NCI-H1436 (cell line): ENCODE results near the gene FKBP15.

ENCODE experiments used
- DNase-seq: peaks from one replicate; lab custom pipeline; 2025; lab: John Stamatoyannopoulos, UW

The FKBP15 gene

DNA sequence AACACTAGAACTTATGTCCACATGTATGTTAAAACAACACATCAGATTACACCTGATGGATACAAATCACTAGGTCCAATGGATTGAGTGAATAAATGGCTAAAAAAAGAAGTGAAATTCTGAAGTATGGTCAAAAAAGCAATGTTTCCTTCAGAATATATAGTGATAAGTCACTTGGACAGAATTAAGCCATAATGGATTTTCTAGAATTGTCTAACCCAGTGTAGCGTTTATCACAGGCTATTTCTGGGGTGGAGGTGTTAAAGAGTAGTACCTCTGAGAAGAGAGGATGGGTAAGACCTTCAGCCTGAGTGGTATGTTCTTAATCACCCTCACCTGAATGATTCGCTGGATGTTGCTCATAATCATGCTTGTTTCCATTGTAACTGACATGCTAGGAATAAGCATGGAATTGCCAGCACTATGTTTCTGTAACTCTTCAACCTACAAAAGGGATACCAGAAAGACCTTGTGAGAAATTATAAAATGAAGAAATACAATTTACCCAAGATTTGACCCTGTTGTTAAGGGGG is 37.1 kb downstream of the FKBP15 start:
- DNase-seq: no peak

DNA sequence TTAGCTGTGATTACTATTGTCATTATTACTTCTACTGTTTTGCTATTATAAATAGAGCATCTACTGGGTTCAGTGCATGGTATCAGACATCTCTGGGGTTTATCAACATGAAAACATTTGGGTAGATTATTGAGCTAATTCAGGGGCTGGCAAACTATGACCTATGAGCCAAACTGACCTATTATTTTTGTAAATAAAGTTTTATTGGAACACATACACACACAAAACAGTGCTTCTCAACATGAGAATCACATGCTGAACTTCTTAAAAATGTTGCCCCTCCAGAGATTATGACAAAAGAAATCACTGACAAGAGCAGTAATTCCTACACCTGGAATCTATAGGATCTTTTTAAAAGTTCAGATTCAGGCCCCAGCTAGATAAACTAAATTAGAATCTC is 39.9 kb downstream of the FKBP15 start:
- no peak for DNase-seq

DNA sequence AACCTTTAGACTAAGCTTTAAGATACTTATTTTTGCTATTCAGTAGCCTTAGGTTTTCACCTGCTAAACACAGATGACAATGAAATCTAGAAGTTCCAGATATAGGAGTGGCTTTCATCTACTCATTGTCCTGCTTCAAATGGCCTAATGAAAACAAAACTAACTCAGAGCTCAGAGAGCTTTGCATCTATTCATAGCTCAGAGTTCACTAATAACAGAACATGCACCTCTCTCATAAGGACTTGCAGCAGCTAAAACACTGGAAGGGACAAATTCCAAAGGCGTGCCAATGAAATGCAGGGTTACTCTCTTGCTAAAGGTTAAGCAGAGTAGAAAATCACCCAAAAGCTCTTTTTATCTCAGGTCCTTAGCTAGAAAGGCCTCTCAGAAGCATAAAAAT is 41.2 kb downstream of the FKBP15 start:
- DNase-seq: no peak

DNA sequence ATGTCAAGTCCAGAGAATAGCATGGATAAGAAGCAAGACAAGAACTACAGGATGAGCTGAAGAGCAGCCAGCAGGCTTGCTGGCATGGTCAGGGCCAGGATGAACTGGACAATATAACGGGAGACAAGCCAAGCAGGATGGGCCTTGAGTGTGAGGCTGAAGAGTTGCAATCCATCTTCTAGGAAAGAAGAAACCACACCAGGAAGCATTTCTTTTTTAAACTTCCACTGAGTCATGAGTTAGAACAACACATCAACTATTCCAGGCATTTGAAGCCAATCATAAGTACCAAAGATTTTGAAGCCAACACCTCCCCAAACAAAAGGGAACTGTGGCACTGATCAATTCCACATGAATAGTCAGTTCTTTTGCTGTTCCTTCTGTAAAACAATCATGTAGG is 43.0 kb downstream of the FKBP15 start:
- DNase-seq: no peak

DNA sequence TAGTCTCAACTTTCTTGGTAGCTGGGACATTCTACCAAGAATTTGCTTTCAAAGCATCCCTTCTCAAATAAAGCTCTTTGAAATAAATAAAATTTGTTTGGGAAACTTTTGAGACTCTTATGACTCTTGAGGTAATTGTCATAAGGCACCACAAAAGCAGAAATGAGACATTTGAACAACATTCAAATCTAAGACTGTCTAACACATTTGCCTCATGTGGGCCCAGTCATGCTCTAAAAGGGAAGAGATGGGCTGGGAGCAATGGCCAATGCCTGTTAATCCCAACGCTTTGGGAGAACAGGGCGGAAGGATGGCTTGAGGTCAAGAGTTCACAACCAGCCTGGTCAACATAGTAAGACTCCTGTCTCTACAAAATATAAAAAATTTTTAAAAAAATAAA is 43.8 kb downstream of the FKBP15 start:
- DNase-seq: no peak

DNA sequence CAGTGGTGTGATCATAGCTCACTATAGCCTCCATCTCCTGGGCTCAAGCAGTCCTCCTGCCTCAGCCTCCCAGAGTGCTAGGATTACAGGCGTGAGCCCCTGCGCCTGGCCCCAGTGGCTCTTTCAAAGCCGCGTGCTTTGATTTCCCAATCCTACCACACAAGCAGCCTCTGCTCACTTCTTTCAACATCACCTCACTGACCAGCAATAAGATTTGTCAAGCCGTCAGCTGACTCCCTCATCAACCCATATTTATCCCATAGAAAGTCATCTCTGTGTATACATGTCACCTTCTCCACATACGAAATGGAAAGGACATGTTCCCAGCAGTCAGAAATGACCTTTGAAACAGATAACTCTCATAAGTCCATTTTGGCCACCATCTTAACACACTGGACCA is 44.3 kb downstream of the FKBP15 start:
- no peak for DNase-seq

DNA sequence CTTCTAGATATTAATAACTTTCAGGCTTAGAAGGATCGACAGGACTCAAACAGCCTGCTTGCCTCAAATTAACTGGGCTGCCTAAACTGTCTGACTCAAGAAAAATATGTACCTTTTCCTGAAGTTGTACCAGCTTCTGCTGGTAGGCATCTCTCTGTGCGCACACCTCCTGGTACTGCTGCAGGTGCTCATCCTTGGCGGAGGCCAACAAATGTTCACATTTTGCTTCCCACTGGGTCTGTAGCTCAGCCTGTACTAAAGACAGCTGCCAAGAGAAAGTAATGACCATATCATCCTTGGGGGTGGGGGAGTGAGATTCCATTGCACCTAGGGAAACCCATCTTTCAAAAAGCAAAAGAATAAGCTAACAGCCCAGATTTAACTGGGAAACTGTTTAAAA is 47.7 kb downstream of the FKBP15 start:
- no peak for DNase-seq

DNA sequence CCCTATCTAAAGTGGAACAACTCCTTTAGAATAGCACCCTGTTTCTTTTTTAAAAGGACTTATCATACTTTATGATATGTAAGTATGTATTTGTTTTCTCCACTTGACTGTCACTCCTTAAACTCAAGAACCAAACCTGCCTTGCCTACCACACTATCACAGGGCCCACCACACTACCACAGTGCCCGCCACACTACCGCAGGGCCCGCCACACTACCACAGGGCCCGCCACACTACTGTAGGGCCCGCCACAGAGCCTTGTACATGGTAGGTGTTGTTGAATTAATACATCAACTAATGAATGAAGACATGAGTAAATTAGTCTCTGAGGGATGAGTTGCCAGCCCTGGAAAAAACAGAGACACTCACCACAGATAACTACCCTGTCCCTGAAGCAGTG is 52.3 kb downstream of the FKBP15 start:
- DNase-seq: no peak

DNA sequence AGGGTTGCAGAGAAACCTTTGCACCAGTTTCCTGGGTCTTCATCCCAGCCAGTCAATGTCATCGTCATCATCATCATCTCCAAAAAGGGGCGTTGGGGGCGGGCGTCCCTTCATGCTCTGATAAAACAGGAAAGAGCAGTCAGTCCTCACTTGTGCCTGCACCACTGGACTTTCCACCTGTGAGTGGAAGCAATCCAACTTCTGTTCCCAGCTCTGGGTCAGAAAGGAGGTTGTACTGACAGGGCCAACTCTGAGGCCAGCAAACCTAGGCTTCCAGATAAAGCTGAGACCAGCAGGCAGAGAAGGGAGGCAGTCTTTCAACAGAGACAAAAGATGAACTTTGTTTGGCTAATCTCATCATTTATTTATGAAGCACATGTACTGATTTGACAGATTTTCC is 55.0 kb downstream of the FKBP15 start:
- no peak for DNase-seq

DNA sequence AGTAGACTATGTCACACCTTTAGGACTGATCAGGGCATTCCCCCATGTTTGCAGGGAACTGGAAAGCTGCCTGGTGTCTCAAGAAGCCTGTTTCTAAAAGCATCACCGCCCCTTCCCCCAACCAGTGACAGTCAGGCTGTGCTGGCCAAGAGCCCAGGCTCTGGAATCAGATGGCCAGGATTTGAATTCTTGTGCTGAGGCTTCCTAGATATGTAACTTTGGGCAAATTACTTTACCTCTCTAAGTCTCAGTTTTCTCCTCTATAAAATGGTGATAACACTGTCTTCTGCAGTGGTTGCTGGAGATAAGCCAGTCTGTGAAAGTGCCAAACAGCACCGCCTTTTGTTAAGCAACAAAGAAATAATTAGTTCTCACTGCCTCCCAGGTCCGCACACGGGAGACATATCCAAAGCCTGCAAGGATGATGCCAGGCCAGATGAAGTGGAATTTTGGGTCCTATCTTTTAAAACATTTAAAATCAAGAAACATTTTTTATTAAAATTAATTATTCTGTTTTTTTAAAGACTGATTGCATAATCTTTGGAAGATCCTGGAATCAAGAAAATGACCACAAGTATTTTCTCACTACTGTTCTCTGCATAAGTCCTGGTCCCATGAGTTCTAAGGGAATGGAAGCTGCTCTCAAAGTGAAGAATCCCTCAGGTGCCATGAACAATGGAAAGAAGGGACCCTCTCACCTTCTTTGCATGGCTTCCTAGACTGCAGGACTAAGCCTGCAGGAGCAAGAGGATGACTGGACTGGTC is 56.4 kb downstream of the FKBP15 start:
- DNase-seq: no peak

DNA sequence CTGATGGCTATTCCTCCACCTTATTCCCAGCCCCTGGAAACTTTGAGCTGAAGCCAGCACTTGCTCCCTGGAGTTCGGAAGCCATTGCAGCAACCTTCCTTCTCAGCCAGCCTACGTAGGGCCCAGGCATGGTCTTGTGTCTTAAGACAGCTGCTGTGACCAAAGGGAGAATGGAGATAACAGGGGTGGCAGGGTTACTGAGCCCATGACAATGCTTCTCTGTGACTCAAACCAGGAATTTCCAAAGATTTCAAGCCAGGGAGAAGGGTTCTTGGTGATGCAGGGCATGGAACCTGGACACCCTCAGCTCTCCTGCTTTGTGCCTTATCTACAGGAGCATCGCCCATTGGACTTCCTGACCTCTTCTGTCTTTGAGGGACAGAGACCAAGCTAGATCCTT is 58.1 kb downstream of the FKBP15 start:
- no peak for DNase-seq

DNA sequence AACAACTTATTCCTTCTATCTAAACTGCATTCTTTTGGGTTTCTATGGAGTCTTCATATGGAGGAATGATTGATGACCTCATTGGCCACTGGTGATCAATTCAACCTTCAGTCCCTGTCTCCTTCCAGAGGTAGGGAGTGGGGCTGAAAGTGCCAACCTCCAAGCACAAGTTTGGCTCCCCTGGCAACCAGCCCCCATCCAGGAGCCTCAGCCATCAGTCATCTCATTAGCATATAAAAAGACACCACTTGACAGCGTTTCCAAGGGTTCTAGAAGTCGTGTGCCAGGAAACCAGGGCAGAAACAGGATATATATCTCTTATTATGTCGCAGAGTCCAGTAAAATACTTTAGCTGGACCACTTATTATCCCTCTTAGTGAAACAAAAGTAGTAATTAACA is 60.5 kb downstream of the FKBP15 start:
- no peak for DNase-seq

DNA sequence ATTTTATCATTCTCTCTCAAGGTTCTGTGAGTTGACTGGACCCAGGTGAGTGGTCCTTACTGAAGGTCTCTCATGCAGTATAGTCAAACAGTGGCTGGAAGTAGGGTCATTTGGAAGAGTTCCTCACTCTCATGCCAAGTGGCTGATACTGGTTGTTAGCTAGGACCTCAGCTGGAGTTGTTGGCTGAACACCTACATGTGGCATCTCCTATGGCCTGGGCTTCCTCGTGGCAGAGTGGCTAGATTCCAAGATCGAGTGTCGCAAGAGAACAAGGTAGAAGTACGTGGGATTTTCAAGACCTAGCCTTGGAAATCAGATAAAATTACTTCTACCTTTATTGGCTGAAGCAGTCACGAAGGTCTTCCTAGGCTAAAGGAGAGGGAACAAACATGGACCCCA is 62.6 kb downstream of the FKBP15 start:
- no peak for DNase-seq

DNA sequence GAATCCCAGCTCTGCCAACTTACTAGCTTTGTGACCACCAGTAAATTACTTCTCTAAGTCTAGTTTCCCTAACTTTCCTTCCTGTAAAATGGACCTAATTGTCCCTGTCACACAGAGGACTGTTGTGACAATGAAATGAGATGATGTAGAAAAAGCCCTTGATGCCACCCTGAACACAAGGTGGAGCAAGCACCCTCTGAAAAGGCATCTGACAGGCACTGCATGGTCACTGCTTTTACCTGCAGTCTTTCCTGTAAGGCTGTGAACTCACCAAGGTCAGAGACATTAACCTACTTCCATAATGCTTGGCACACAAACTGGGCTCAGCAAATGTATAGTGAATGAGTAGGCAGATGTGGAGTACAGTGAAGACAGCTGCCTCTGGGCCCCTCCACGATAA is 64.2 kb downstream of the FKBP15 start:
- DNase-seq: no peak

DNA sequence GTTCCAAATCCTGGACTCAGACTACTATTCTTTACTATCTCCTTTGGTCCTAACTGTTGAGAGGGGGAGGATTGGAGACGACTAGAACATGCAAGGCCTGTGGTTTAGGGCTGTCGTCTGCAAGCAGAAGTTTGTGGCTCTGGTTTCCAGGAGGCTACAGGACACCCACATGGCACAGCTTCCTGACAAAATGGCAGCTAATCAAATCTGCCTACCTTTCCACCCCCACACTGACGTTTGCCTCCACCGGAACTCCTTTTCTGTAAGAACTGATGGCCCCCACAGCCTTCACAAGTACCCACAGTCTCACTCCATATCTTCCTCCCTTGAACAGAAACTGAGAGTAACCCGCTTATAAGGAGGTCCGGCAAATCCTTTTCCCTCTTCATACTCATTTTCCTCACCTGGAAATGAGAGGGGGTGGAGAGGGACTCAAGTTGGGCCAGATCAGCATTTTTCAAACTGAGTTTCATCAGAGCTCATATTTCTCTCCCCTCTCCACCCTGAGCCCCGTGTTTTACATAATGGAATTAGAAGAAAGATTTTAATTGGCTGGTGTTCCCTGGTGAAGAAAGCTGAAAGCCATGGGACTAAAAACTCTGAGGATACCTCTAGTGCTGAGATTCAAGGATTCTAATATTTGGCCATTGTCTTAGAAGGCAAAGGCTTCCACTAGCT is 65.0 kb downstream of the FKBP15 start:
- DNase-seq: no peak

DNA sequence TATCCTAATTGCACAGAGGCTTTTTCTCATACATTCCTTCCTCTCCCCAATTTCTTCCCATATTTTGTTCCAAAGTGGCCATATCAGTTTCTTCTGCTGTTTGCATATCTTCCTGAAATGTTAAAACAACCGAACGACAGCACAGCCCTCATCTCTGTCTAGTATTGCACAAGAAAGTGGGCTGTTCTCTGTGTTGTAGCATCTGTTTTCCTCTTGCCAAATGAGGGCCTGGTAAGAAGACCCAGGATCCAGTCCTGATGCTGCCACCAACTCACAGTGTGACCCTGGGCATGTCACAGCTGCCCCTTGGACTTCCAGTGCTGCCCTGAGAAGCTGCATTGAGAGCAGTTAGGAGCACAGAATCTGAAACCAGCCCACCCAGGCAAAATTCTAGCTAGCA is 66.1 kb downstream of the FKBP15 start:
- no peak for DNase-seq

DNA sequence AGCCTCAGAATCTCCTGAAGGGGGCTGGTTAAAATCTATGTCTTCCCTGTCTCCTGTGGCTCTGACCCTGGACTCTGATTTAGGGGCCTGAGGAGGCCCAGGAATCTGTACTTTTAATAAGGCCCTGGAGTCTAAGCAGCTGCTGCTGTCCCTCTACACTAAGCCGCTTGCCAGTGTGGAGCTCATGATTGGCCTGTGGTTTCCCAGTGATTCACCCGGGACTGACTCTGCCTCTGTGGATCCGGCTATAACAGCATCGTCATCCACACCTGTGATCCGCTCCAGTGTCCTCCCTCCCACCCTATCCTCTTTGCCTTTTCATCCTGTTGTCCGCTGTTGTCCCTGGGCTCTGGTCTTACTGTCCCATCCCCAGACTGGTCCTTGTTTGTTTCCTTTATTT is 66.6 kb downstream of the FKBP15 start:
- DNase-seq: no peak

DNA sequence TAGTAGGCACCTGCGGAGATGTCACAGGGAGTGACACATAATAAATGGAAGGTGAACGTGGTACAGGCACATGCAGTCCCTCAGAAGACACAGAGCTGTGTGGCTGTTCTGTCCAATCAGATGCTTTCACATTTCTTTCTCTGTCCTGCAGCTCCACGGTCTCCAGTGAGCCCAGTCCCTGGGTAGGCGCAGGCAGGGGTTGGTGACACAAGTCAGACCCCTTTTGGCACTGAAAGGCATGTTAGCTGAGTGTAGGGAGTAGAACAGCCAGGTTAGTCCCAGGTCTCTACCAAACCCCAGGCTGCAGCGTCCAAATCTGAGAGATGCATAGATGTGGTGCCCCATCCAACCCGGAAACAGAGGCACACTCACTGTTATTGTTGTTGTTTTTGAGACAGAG is 67.5 kb downstream of the FKBP15 start:
- no peak for DNase-seq

DNA sequence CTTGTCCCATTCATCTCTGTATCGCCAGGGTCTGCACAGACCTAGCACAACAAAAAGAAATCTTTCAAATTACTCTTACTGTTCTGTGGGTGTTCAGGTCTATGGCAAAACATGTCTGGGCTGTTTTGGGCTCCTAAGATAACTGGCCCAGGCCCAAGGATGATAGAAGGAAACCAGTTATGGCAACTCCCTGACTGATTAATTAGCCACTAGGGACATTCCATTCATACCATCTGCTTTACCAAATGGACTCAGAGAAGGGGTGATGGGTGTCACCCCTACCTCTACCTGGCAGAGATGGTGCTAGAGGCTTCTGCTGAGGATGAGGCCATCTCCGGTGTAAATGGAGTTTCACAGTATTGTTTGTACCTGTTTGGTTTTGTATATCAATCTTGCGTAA is 68.4 kb downstream of the FKBP15 start:
- DNase-seq: no peak

DNA sequence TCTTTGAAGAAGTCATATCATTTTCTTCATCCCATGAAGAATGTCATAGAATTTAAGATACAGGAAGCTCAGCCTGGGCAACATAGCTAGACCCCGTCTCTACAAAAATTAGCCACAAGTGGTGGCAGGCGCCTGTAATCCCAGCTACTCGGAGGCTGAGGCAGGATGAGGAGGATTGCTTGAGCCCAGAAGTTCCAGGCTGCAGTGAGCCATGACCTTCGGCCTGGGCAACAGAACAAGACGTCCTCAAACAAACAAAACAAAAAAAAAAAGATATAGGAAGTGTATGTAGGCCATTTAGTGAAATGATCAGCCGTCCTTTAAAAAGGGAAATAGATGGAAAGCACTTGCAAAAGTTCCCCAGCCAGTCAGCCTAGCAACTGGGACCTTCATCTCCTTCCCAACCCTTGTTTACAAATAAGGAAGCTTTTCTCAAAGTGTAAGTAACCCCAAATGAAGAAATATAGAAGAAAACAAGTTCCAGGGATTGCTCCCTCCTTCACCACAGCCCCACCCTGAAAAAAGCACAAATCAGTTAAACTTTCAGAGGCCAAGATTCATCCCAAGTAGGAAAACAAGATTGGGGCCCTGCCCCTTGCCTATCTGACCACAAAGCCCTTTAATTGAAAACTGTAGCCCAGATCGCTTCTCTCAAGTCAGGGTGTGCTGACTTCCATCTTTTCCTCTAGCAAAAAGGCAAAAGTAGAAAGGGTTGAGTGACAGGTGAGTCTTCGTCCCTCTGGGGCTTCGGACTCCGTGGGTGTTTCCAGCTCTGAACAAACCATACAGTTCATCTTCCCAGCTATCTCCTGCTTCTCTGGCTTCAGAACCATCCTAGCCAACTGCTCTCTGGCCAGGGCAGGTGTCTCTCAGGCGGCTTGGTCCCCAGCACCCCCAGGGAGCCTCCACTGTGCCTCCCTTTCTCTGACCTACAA is 69.1 kb downstream of the FKBP15 start:
- DNase-seq: no peak

DNA sequence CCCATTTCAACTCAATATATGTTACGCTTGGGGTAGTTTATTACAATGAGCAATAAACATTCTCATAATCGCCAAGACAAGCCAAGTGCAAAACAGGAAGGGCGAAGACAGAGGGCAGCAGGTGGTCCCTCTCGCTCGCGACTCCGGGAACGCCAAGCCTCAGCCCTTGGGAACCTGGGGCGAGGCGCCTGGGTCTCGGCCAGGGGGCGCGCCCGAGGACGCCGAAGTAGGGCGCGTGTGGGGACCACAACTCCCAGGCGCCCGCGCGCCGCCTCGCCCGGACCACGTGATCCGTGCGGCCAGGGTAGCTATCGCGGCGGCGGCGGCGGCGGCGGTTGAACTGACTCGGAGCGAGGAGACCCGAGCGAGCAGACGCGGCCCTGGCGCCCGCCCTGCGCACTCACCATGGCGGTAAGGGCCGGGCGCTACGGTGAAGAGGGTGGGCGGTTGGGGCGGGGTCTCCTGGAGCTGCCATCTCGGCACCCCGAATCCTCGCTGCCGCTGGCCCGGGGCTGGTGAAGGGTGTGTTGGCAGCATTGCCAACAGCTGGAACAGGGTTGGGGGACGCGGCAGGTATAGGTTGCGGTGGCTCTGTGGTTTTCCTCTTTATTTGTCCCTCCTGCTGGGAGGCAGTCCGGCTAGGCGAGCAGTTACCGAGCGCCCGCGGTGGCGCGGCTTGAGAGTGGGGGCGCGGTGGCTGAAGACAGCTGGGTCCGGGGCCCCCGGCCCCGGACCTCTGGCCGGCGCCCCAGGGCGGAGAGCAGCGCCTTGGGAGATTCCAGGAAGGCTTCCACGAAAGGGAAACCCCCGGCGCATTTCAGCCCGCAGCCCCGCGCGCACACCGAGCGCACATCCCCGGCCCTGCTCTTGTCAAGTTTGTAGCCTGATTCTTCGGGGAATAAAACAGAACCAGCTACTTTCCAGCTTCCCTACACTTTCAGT is 70.1 kb downstream of the FKBP15 start, which contains the start of gene SLC31A2:
Gene SLC31A2, plus strand, starts transcription at position 338 of the 942 bp plus-strand sequence. Its CDS starts 68 bp downstream, at position 406.
- peak; percentile 75 for DNase-seq
